Uterus (tissue), 4 donors: ENCODE data around the gene NEIL3. TPM values are rescaled to one million over a fixed set of nuclear protein-coding genes. Genes with fewer than 3 reads are reported as not detected.

Experiments used
- DNase-seq, 2 donors: peaks; one replicate each; pipeline ENCODE4 v3.0.0-alpha.2; 2019 to 2020
- H3K27ac ChIP-seq, 2 donors: fragments of 200-600 bp; sonication (generic); 1 replicate in 1 of 2; 2 replicates in 1 of 2; pipeline ENCODE4 v1.5.1; 2016 to 2018
- H3K27me3 ChIP-seq, 2 donors: fragments of 200-600 bp; sonication (generic); one replicate each; pipeline ENCODE4 v1.5.1; 2018 to 2019; ENCODE audit warnings: control low read depth in 1 of 2
- H3K36me3 ChIP-seq, 2 donors: fragments of 200-600 bp; sonication (generic); one replicate each; pipeline ENCODE4 v1.5.1; 2019; ENCODE audit warnings: control low read depth in 1 of 2
- H3K4me1 ChIP-seq, 2 donors: fragments of 200-600 bp; sonication (generic); one replicate each; pipeline ENCODE4 v1.5.1; 2018 to 2019; ENCODE audit warnings: control low read depth in 1 of 2
- H3K4me3 ChIP-seq, 2 donors: fragments of 200-600 bp; sonication (generic); 1 replicate in 1 of 2; 2 replicates in 1 of 2; pipeline ENCODE4 v1.5.1; 2018 to 2019; ENCODE audit warnings: mild to moderate bottlenecking in 1 of 2
- H3K9me3 ChIP-seq, 2 donors: fragments of 200-600 bp; sonication (generic); one replicate each; pipeline ENCODE4 v1.5.1; 2019; ENCODE audit warnings: control low read depth in 1 of 2
- POLR2A ChIP-seq, 2 donors: fragments of 450-650 bp; IDR thresholded peaks; one replicate each; pipeline ENCODE4 v1.6.1; 2016; ENCODE audit warnings: antibody characterized with exemption in 2 of 2, mild to moderate bottlenecking in 1 of 2, moderate library complexity in 1 of 2
- intact Hi-C: fragments of 100-400 bp; cut with DNase I; formaldehyde crosslinking; loops from one replicate; pipeline ENCODE4 v1.15.1; 2023; ENCODE audit warnings: low total_unique reads
- total RNA-seq, 4 donors: library from RNA; depleted of rRNA in 3 of 4; stranded (reverse); fragments of >200 nt in 3 of 4; gene quantifications; one replicate each; pipeline versions ENCODE4 v1.1.0 to v1.2.4, GENCODE V29; 2014 to 2023
- TF ChIP-seq, protein P1 (sequence below), 4 experiments: fragments of 200-600 bp in 2 of 4; fragments of 450-650 bp in 2 of 4; sonication (generic) in 2 of 4; IDR thresholded peaks; one replicate each; pipeline ENCODE4 v1.5.1; 2016 to 2019; ENCODE audit warnings: antibody characterized with exemption in 4 of 4, mild to moderate bottlenecking in 2 of 4, moderate library complexity in 1 of 4
- donor health status: DM: yes; HTN: yes; CAD: no.

Gene NEIL3
- total RNA-seq, 4 donors from 2014 or later, result 8.3 TPM; not detected in 3

DNA sequence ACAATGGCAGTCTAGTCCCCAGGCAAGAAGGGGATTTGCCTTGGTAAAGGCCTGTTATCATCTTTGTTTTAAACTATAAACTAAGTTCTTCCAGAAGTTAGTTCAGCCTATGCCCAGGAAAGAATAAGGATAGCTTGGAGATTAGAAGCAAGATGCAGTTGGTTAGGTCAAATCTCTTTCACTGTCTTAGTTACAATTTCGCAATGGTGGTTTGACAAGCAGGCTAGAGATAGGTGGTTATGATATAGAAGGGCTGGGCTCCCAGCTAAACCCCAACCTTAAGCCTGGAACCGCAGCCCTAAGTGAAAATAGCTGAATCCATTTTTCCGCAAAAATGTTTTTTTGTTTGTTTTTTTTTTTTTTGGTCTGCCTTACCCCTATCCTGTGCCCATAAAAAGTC lies 41.8 kb upstream of the NEIL3 start:
- no peaks in the 10 kb centered on the region for H3K27me3 ChIP-seq
- intact Hi-C loops, result no loop called here
- no peak overlapping the region for H3K4me3 ChIP-seq
- no peaks in the 10 kb centered on the region for H3K9me3 ChIP-seq
- no peak for TF ChIP-seq POLR2A (IDR thresholded peaks at IDR 0.05)
- TF ChIP-seq, protein P1, sequence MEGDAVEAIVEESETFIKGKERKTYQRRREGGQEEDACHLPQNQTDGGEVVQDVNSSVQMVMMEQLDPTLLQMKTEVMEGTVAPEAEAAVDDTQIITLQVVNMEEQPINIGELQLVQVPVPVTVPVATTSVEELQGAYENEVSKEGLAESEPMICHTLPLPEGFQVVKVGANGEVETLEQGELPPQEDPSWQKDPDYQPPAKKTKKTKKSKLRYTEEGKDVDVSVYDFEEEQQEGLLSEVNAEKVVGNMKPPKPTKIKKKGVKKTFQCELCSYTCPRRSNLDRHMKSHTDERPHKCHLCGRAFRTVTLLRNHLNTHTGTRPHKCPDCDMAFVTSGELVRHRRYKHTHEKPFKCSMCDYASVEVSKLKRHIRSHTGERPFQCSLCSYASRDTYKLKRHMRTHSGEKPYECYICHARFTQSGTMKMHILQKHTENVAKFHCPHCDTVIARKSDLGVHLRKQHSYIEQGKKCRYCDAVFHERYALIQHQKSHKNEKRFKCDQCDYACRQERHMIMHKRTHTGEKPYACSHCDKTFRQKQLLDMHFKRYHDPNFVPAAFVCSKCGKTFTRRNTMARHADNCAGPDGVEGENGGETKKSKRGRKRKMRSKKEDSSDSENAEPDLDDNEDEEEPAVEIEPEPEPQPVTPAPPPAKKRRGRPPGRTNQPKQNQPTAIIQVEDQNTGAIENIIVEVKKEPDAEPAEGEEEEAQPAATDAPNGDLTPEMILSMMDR (IDR thresholded peaks at IDR 0.05), result no peak
- no peak overlapping the region for H3K27ac ChIP-seq
- H3K4me1 ChIP-seq, result no peaks in the 10 kb centered on the region
- no peak for DNase-seq
- no peaks in the 10 kb centered on the region for H3K36me3 ChIP-seq

DNA sequence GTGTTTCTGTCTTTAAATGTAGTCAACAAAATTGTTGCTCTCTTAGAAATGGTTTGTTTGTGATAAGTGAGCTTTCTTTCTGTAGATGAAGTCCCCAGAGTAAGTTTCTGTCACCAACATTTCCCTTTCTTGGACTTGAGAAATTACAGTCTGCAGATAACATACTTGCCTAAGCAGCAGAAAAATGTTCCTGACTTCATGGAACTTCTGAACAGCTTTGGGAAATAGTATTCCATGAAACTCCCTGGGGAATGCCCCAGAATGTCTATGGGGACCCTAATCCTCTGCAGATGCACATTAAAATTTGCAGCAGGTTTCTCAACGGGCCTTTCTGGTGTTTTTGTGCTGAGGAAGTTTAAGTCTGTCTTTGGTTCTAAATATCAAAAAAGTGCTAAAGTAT lies 38.6 kb upstream of the NEIL3 start:
- H3K4me3 ChIP-seq, result no peak overlapping the region
- no peak for TF ChIP-seq POLR2A (IDR thresholded peaks at IDR 0.05)
- TF ChIP-seq, protein P1 (IDR thresholded peaks at IDR 0.05), result no peak
- no peaks in the 10 kb centered on the region for H3K4me1 ChIP-seq
- intact Hi-C loops, result no loop called here
- no peaks in the 10 kb centered on the region for H3K36me3 ChIP-seq
- no peak overlapping the region for H3K27ac ChIP-seq
- H3K27me3 ChIP-seq, result no peaks in the 10 kb centered on the region
- no peak for DNase-seq
- H3K9me3 ChIP-seq, result no peaks in the 10 kb centered on the region

DNA sequence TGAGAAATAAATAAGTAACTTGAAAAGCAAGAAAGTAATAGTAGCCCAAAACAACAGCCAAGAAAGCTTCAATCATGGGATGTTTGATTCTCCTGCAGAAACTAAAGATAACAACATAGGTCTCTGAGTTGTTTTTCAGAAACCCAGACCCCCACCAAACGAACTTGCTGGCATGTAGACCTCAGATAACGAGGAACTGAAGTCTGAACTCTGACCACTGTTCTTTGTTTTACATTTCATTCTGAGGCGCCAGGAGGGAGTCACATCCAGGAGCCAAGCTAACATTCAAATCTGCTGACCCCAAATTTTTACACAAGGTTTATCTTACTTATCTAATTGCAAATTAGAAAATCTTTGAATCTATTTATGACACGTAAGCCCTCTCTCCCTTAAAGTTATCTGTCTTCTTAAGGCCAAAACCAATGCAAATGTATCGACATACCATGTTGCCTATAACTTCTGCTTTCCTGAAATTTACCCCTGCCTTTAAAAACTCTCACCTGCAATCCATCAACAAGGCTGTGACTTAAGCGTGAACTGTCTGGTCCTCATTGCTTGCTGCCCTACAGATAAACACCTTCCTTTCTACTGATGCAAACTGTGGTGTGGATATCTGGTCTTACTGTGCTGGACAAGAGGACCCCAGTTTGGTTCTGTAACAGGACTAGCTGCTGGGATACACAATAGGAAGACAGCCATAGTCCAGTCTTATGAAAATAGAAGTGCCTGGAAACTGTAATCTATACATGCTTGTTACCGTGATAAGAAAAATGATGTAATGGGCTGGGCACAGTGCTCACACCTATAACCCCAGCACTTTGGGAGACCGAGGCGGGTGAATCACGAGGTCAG lies 37.5 kb upstream of the NEIL3 start:
- no peak for DNase-seq
- H3K4me3 ChIP-seq, result no peak overlapping the region

DNA sequence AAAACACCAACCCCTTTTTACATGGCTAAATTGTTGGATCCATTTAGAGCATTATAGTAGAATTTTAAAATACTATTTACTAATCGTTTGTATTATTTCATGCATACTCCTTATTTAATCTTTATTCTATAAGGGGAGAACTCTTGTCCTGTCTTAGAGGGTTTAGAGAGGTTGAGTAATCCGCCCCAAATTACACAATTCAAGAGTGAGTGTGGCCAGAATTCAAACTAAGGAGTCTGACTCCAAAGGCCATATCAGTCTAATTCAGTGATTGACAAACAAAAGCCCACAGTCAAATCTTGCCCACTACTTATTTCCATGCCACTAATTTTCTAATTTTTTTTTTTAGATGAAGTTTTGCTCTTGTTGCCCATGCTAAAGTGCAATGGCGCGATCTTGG lies 33.7 kb upstream of the NEIL3 start:
- Histone ChIP-seq H3K27me3 (no peaks in the 10 kb centered on the region), H3K9me3 (no peaks in the 10 kb centered on the region), H3K4me1 (no peaks in the 10 kb centered on the region), H3K27ac (no peak overlapping the region), H3K4me3 (no peak overlapping the region), H3K36me3 (no peaks in the 10 kb centered on the region)
- intact Hi-C loops, result no loop called here
- DNase-seq, result no peak
- TF ChIP-seq, protein P1 (IDR thresholded peaks at IDR 0.05), result no peak
- no peak for TF ChIP-seq POLR2A (IDR thresholded peaks at IDR 0.05)

More for the DNA sequence above, 37.5 kb upstream of the NEIL3 start:
- no peak for TF ChIP-seq POLR2A (IDR thresholded peaks at IDR 0.05)
- TF ChIP-seq, protein P1 (IDR thresholded peaks at IDR 0.05), result no peak
- H3K9me3 ChIP-seq, result no peaks in the 10 kb centered on the region
- no peaks in the 10 kb centered on the region for H3K27me3 ChIP-seq
- intact Hi-C loops, result no loop called here
- H3K36me3 ChIP-seq, result no peaks in the 10 kb centered on the region
- no peaks in the 10 kb centered on the region for H3K4me1 ChIP-seq
- H3K27ac ChIP-seq, result no peak overlapping the region

DNA sequence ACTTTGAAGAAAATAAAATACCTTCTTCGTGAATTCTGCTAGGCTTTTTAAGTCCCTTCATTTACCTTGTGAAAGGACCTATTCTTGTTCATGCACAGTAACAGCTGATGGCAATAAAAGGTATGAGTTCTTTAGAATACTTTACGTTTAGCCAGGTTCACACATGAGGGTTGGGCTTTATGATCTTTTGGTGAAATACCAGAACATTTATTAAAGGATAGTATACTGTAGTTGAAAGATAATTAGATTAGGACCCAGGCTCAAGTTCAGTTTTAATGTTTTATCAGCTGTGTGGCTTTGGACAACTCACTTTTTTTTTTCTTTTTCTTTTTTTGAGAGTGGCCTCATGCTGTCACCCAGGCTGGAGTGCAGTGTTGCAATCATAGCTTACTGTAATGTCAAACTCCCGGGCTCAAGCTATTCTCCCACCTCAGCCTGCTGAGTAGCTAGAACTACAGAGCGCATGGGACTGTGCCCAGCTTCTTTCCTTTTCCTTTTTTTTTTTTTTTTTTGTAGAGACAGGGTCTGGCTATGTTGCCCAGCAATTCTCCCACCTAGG lies 28.2 kb upstream of the NEIL3 start:
- Histone ChIP-seq H3K27ac (no peak overlapping the region), H3K27me3 (no peaks in the 10 kb centered on the region), H3K9me3 (no peaks in the 10 kb centered on the region), H3K36me3 (no peaks in the 10 kb centered on the region), H3K4me1 (no peaks in the 10 kb centered on the region), H3K4me3 (no peak overlapping the region)
- no peak for DNase-seq
- intact Hi-C loops, result no loop called here
- no peak for TF ChIP-seq POLR2A (IDR thresholded peaks at IDR 0.05)
- TF ChIP-seq, protein P1 (IDR thresholded peaks at IDR 0.05), result no peak
